NCI-H510A treated with DMSO at 0.1 percent for 48 hours (cell line): Measurements from ENCODE around the gene CISD1.

Source experiments
- DNase-seq: peaks from one replicate; lab custom pipeline; 2025; lab: John Stamatoyannopoulos, UW

Gene CISD1

GRCh38 chr10:58311026-58311425 lies 42.1 kb downstream of the CISD1 start:
- DNase-seq, result no peak

GRCh38 chr10:58316874-58317273 lies 47.9 kb downstream of the CISD1 start:
- DNase-seq, result no peak

GRCh38 chr10:58318346-58318745 lies 49.4 kb downstream of the CISD1 start:
- no peak for DNase-seq

GRCh38 chr10:58319599-58319998 lies 50.6 kb downstream of the CISD1 start:
- no peak for DNase-seq

- DNase-seq, result no peak
Measured at GRCh38 chr10:58320351-58321049, 51.5 kb downstream of the CISD1 start.

- no peak for DNase-seq
Measured at GRCh38 chr10:58322072-58322834, 53.3 kb downstream of the CISD1 start.

- no peak for DNase-seq
Measured at GRCh38 chr10:58322835-58323209, 53.9 kb downstream of the CISD1 start.

GRCh38 chr10:58326967-58327381 lies 58.0 kb downstream of the CISD1 start:
- no peak for DNase-seq

GRCh38 chr10:58328233-58328632 lies 59.3 kb downstream of the CISD1 start:
- DNase-seq, result no peak

GRCh38 chr10:58330431-58330830 lies 61.5 kb downstream of the CISD1 start:
- DNase-seq, result no peak

- no peak for DNase-seq
Measured at GRCh38 chr10:58331646-58332045, 62.7 kb downstream of the CISD1 start.

GRCh38 chr10:58334817-58335305 lies 65.9 kb downstream of the CISD1 start, which contains the start of gene UBE2D1:
Gene UBE2D1 (plus strand): TSS chr10:58335006. CDS start chr10:58335202, 196 bp downstream.
- peak; percentile 57 for DNase-seq

- no peak for DNase-seq
Measured at GRCh38 chr10:58335306-58336005, 66.5 kb downstream of the CISD1 start.

GRCh38 chr10:58336242-58336641 lies 67.3 kb downstream of the CISD1 start:
- DNase-seq, result no peak
